ENCODE data around the gene FAM53B.

GRCh38 chr10:124650820-124651401, 93.3 kb downstream of the FAM53B start:
- TF ChIP-seq EZH2 (optimal IDR thresholded peaks at IDR 0.05; ENCODE audit: low read depth, low read length) (no peak), CTCF (IDR thresholded peaks at IDR 0.05; ENCODE audit: low read length) (no peak)

Data from MM.1S (cell line).